Body of pancreas (tissue), 4 donors: ENCODE results near the gene EZH2. TPM values are rescaled to one million over a fixed set of nuclear protein-coding genes. Genes with fewer than 3 reads are reported as not detected.

Experiments used
- ATAC-seq: fragments of 150-250 bp; one replicate; pipeline ENCODE4 v1.9.1; 2016
- DNase-seq, 4 donors: peaks; one replicate each; pipeline ENCODE4 v3.0.0-alpha.2; 2019
- H3K27ac ChIP-seq, 4 donors: fragments of 200-600 bp; sonication (generic); 1 replicate in 3 of 4; 2 replicates in 1 of 4; pipeline versions ENCODE4 v1.5.1 to v1.6.1; 2016 to 2019; ENCODE audit warnings: mild to moderate bottlenecking in 1 of 4, mixed read lengths in 1 of 4, moderate library complexity in 1 of 4
- H3K27me3 ChIP-seq, 2 donors: fragments of 200-600 bp; sonication (generic); one replicate each; pipeline ENCODE4 v1.6.0; 2016; ENCODE audit warnings: mild to moderate bottlenecking in 1 of 2
- H3K36me3 ChIP-seq, 2 donors: fragments of 200-600 bp; sonication (generic); replicated peaks in 1 of 2; 2 replicates each; pipeline ENCODE4 v1.5.1; 2016; ENCODE audit warnings: low read depth in 2 of 2; ENCODE audit not compliant: insufficient read depth in 1 of 2
- H3K4me1 ChIP-seq: fragments of 200-600 bp; sonication (generic); one replicate; pipeline ENCODE4 v1.6.0; 2016
- H3K4me3 ChIP-seq, 2 donors: fragments of 200-600 bp; sonication (generic); 1 replicate in 1 of 2; 2 replicates in 1 of 2; pipeline ENCODE4 v1.5.1; 2016 to 2019
- H3K9me3 ChIP-seq, 3 donors: fragments of 200-600 bp; sonication (generic); 1 replicate in 2 of 3; 2 replicates in 1 of 3; pipeline ENCODE4 v1.5.1; 2016
- POLR2A ChIP-seq, 3 donors: fragments of 450-650 bp; IDR thresholded peaks; one replicate each; pipeline ENCODE4 v1.6.1; 2016; ENCODE audit warnings: antibody characterized with exemption in 3 of 3, mild to moderate bottlenecking in 2 of 3
- WGBS, 2 donors: methylation state at CpG; one replicate each; pipeline ENCODE4 v1.1.5; 2017; 5-methylcytosine and 5-hydroxymethylcytosine counted together
- intact Hi-C: fragments of 100-400 bp; cut with DNase I; formaldehyde crosslinking; loops from one replicate; pipeline ENCODE4 v1.15.1; 2023
- total RNA-seq, 2 donors: library from RNA; depleted of rRNA; stranded (reverse); fragments of >200 nt; gene quantifications; one replicate each; pipeline ENCODE4 v1.1.0, GENCODE V29; 2016
- TF ChIP-seq, protein P1 (sequence below), 7 experiments: fragments of 450-650 bp in 4 of 7; fragments of 200-600 bp in 3 of 7; sonication (generic) in 3 of 7; IDR thresholded peaks; one replicate each; pipeline ENCODE4 v1.5.1; 2016 to 2019; ENCODE audit warnings: antibody characterized with exemption in 7 of 7

Gene EZH2
- total RNA-seq, 2 donors from 2014 or later: 3.4 to 4.0 TPM

DNA sequence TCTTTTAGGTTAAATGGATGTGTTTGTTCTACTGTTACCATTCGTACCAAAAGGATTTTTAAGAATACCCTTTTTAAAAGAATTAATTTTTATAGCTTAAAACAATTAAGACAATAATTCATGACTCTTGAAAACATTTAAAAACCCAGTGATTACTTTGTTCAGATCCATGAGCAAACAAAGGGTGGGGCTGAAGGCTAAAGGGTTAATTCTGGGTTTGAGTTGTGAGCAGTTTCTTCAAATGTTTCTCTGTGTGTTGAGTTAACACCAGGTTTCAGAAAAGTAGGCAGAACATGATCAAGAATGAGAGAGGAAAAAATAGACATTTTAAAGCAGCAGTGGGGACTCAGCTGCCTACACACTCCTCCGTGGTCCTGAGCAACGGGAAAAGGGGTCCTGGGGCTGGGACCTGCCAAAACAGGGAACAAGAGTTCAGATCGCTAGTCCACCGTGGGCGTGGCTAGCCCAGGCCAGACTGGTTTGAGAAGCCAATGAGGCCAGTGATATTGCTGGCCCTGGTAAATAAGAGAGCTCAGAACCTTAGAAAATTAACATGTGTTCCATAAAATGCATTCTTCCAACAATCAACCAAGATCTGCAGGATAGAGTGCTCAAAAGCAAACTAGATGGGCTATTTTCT lies 14.9 kb upstream of the EZH2 start:
- H3K27me3 ChIP-seq: no peaks in the 10 kb centered on the region
- TF ChIP-seq POLR2A (IDR thresholded peaks at IDR 0.05): no peak
- TF ChIP-seq, protein P1, sequence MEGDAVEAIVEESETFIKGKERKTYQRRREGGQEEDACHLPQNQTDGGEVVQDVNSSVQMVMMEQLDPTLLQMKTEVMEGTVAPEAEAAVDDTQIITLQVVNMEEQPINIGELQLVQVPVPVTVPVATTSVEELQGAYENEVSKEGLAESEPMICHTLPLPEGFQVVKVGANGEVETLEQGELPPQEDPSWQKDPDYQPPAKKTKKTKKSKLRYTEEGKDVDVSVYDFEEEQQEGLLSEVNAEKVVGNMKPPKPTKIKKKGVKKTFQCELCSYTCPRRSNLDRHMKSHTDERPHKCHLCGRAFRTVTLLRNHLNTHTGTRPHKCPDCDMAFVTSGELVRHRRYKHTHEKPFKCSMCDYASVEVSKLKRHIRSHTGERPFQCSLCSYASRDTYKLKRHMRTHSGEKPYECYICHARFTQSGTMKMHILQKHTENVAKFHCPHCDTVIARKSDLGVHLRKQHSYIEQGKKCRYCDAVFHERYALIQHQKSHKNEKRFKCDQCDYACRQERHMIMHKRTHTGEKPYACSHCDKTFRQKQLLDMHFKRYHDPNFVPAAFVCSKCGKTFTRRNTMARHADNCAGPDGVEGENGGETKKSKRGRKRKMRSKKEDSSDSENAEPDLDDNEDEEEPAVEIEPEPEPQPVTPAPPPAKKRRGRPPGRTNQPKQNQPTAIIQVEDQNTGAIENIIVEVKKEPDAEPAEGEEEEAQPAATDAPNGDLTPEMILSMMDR (IDR thresholded peaks at IDR 0.05): no peak
- no peaks in the 10 kb centered on the region for H3K4me1 ChIP-seq
- no peak overlapping the region for H3K27ac ChIP-seq
- intact Hi-C loops: no loop called here
- WGBS, 2 donors: 28 to 30% methylated on average over 6 of the region's 6 CpGs
- ATAC-seq (no peak), DNase-seq (no peak)
- H3K4me3 ChIP-seq: no peak overlapping the region
- H3K36me3 ChIP-seq: no peaks in the 10 kb centered on the region
- H3K9me3 ChIP-seq: no peaks in the 10 kb centered on the region

DNA sequence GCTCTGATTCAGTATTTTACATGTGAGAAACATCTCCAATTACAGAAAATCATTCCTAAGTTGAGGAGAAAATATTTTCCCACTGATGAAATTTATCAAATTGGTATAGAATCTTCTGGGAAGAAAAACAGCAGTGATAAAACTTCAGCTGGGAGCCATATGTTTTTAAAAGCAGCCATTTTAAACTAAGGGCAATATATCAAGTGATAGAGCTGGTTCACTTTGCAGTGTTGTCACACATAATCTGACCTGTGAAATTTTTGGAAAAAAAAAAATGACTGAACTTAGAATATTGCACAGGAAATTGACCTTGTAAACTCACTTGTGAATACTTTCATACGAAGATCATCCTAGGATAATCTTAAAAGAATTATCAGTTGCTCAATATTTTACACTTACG lies 10.5 kb upstream of the EZH2 start:
- DNase-seq: no peak

DNA sequence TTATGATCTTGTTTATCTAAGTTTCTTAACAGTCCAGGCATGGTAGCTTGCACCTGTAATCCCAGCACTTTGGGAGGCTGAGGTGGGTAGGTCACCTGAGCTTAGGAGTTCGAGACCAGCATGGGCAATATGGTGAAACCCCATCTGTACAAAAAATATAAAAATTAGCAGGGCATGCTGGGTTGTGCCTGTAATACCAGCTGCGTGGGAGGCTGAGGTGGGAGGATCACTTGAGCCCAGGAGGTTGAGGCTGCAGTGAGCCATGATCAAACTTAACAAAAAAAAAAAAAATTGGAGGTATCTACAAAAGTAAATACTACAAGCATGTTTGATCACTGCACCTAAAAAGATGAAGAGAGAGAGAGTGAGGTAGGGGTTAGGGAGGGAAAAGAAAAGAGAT lies 9.0 kb upstream of the EZH2 start:
- intact Hi-C loops: no loop called here
- Histone ChIP-seq H3K36me3 (no peaks in the 10 kb centered on the region), H3K4me3 (no peak overlapping the region), H3K27me3 (no peaks in the 10 kb centered on the region), H3K9me3 (no peaks in the 10 kb centered on the region), H3K4me1 (no peaks in the 10 kb centered on the region), H3K27ac (no peak overlapping the region)
- WGBS, 2 donors: 86 to 92% methylated on average over 2 of the region's 2 CpGs
- ATAC-seq (no peak), DNase-seq (no peak)
- no peak for TF ChIP-seq POLR2A (IDR thresholded peaks at IDR 0.05)
- TF ChIP-seq, protein P1 (IDR thresholded peaks at IDR 0.05): no peak

More for the DNA sequence above, 10.5 kb upstream of the EZH2 start:
- intact Hi-C loops: no loop called here
- Histone ChIP-seq H3K27me3 (no peaks in the 10 kb centered on the region), H3K9me3 (no peaks in the 10 kb centered on the region), H3K4me1 (no peaks in the 10 kb centered on the region), H3K4me3 (no peak overlapping the region), H3K27ac (no peak overlapping the region), H3K36me3 (no peaks in the 10 kb centered on the region)
- ATAC-seq: no peak
- WGBS, 2 donors: 46 to 56% methylated on average over 2 of the region's 2 CpGs
- TF ChIP-seq, protein P1 (IDR thresholded peaks at IDR 0.05): no peak
- no peak for TF ChIP-seq POLR2A (IDR thresholded peaks at IDR 0.05)

DNA sequence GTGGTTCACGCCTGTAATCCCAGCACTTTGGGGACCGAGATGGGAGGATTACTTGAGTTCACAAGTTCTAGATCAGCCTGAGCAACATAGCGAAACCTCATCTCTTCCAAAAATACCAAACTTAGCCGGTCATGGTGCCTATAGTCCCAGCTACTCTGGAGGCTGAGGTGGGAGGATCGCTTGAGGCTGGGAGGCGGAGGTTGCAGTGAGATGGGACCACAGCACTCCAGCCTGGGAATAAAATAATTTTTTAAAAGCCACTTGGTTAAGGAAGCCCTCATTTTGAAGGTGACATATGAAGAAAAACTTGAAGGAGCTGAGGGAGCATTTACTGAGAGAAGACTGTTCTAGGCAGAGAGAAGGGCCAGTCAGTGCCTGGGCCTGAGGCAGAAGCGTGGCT lies 4.2 kb upstream of the EZH2 start:
- H3K4me3 ChIP-seq: no peak overlapping the region
- DNase-seq (no peak), ATAC-seq (no peak)

More for the DNA sequence above, 4.2 kb upstream of the EZH2 start:
- WGBS, 2 donors: 91 to 92% methylated on average over 7 of the region's 7 CpGs
- intact Hi-C loops: loop anchor here (10.0 kb wide), 1 partner anchor 47 kb away; no protein-coding TSS in a partner anchor
- Histone ChIP-seq H3K27me3 (no peaks in the 10 kb centered on the region), H3K27ac (no peak overlapping the region), H3K36me3 (no peaks in the 10 kb centered on the region), H3K4me1 (peaks cover 6% of the 10 kb centered on the region), H3K9me3 (no peaks in the 10 kb centered on the region)
- no peak for TF ChIP-seq POLR2A (IDR thresholded peaks at IDR 0.05)
- TF ChIP-seq, protein P1 (IDR thresholded peaks at IDR 0.05): no peak
